H9 (cell line): Measurements from ENCODE around the gene TDO2. TPM values are rescaled to one million over a fixed set of nuclear protein-coding genes. Genes with fewer than 3 reads are reported as not detected.

ENCODE experiments used
- DNase-seq: peaks from one replicate; pipeline ENCODE4 v3.0.0-alpha.2; 2017
- H2AFZ ChIP-seq: one replicate; pipeline ENCODE4 v1.6.1; 2013; ENCODE audit warnings: mild to moderate bottlenecking, low read length, control low read depth, moderate library complexity
- H2AK5ac ChIP-seq: 2 replicates; pipeline ENCODE4 v1.6.1; 2013; ENCODE audit warnings: low read length, control low read depth, mixed read lengths; ENCODE audit not compliant: insufficient read length
- H2BK120ac ChIP-seq: one replicate; pipeline ENCODE4 v1.6.1; 2013; ENCODE audit warnings: low read depth, mild to moderate bottlenecking, low read length, control low read depth, inconsistent platforms; ENCODE audit not compliant: poor library complexity, severe bottlenecking
- H2BK12ac ChIP-seq: 2 replicates; pipeline ENCODE4 v1.6.1; 2013; ENCODE audit warnings: low read length, control low read depth, mixed read lengths, low read depth; ENCODE audit not compliant: insufficient read length
- H2BK15ac ChIP-seq: 2 replicates; pipeline ENCODE4 v1.6.1; 2013; ENCODE audit warnings: low read depth, low read length, control low read depth
- H2BK20ac ChIP-seq: one replicate; pipeline ENCODE4 v1.6.1; 2013; ENCODE audit warnings: low read depth, mild to moderate bottlenecking, low read length, control low read depth, inconsistent platforms; ENCODE audit not compliant: poor library complexity, severe bottlenecking
- H2BK5ac ChIP-seq: 2 replicates; pipeline ENCODE4 v1.6.1; 2013; ENCODE audit warnings: low read length, control low read depth, mixed read lengths; ENCODE audit not compliant: insufficient read length
- H3K14ac ChIP-seq: 2 replicates; pipeline ENCODE4 v1.6.1; 2013; ENCODE audit warnings: low read length, control low read depth; ENCODE audit not compliant: insufficient read depth
- H3K18ac ChIP-seq: 2 replicates; pipeline ENCODE4 v1.6.1; 2013; ENCODE audit warnings: low read depth, mild to moderate bottlenecking, mixed read lengths, low read length, control low read depth; ENCODE audit not compliant: insufficient read length
- H3K23ac ChIP-seq: 2 replicates; pipeline ENCODE4 v1.6.1; 2013; ENCODE audit warnings: low read length, control low read depth, mixed read lengths, low read depth; ENCODE audit not compliant: insufficient read length
- H3K23me2 ChIP-seq: 2 replicates; pipeline ENCODE4 v1.6.1; 2013; ENCODE audit warnings: low read depth, mild to moderate bottlenecking, mixed read lengths, low read length, control low read depth; ENCODE audit not compliant: insufficient read length, poor library complexity, severe bottlenecking
- H3K27ac ChIP-seq: 2 replicates; pipeline ENCODE4 v1.5.1; 2013; ENCODE audit warnings: low read length, control low read depth, mixed read lengths, low read depth; ENCODE audit not compliant: insufficient read length
- H3K27me3 ChIP-seq: 2 replicates; pipeline ENCODE4 v1.6.1; 2013; ENCODE audit warnings: low read length, control low read depth, inconsistent platforms; ENCODE audit not compliant: insufficient read depth
- H3K4ac ChIP-seq: 2 replicates; pipeline ENCODE4 v1.6.1; 2013; ENCODE audit warnings: low read depth, mild to moderate bottlenecking, control low read depth, inconsistent platforms, low read length, moderate library complexity
- H3K4me1 ChIP-seq: 2 replicates; pipeline ENCODE4 v1.6.1; 2013; ENCODE audit warnings: low read length, control low read depth, inconsistent platforms; ENCODE audit not compliant: insufficient read depth
- H3K4me2 ChIP-seq: 2 replicates; pipeline ENCODE4 v1.6.1; 2013; ENCODE audit warnings: low read length, control low read depth, mixed read lengths; ENCODE audit not compliant: insufficient read length, insufficient read depth
- H3K56ac ChIP-seq: 2 replicates; pipeline ENCODE4 v1.6.1; 2013; ENCODE audit warnings: low read depth, mild to moderate bottlenecking, mixed read lengths, low read length, control low read depth; ENCODE audit not compliant: insufficient read length
- H3K79me1 ChIP-seq: 2 replicates; pipeline ENCODE4 v1.6.1; 2013; ENCODE audit warnings: low read depth, mild to moderate bottlenecking, moderate library complexity, low read length, control low read depth, inconsistent platforms; ENCODE audit not compliant: insufficient read depth, poor library complexity, severe bottlenecking
- H3K79me2 ChIP-seq: 2 replicates; pipeline ENCODE4 v1.6.1; 2013; ENCODE audit warnings: low read length, control low read depth, inconsistent platforms; ENCODE audit not compliant: insufficient read depth
- H3K9ac ChIP-seq: 2 replicates; pipeline ENCODE4 v1.6.1; 2013; ENCODE audit warnings: low read length, control low read depth, mixed read lengths; ENCODE audit not compliant: insufficient read length; ENCODE audit errors: extremely low read depth
- H3K9me3 ChIP-seq: one replicate; pipeline ENCODE4 v1.6.1; 2013; ENCODE audit warnings: low read depth, low read length, inconsistent platforms; ENCODE audit not compliant: control insufficient read depth
- H3T11ph ChIP-seq: one replicate; pipeline ENCODE4 v1.6.1; 2013; ENCODE audit warnings: mild to moderate bottlenecking, low read length, control low read depth, inconsistent platforms
- H4K20me1 ChIP-seq: one replicate; pipeline ENCODE4 v1.6.1; 2013; ENCODE audit not compliant: control insufficient read depth, insufficient read length, insufficient read depth
- H4K5ac ChIP-seq: 2 replicates; pipeline ENCODE4 v1.6.1; 2013; ENCODE audit warnings: low read depth, mild to moderate bottlenecking, mixed read lengths, low read length, control low read depth; ENCODE audit not compliant: insufficient read length
- H4K8ac ChIP-seq: replicated peaks from 2 replicates; pipeline ENCODE4 v1.6.1; 2013; ENCODE audit warnings: low read length, control low read depth, mixed read lengths, low read depth; ENCODE audit not compliant: insufficient read length
- H4K91ac ChIP-seq: 2 replicates; pipeline ENCODE4 v1.6.1; 2013; ENCODE audit warnings: low read depth, mild to moderate bottlenecking, moderate library complexity, mixed read lengths, low read length, control low read depth; ENCODE audit not compliant: insufficient read length
- H3K27ac Mint-ChIP-seq, 3 experiments: 2 replicates in 2 of 3; 3 replicates in 1 of 3; pipeline ENCODE4 v1.8.0; 2020 to 2021; ENCODE audit warnings: mixed read lengths in 3 of 3, mild to moderate bottlenecking in 1 of 3, moderate library complexity in 1 of 3
- H3K27me3 Mint-ChIP-seq: 2 replicates; pipeline ENCODE4 v1.8.0; 2021; ENCODE audit warnings: low read depth, mild to moderate bottlenecking, moderate library complexity, mixed read lengths
- H3K36me3 Mint-ChIP-seq, 3 experiments: 2 replicates in 2 of 3; 3 replicates in 1 of 3; pipeline ENCODE4 v1.8.0; 2020 to 2021; ENCODE audit warnings: low read depth in 3 of 3, mixed read lengths in 3 of 3; ENCODE audit not compliant: insufficient read depth in 1 of 3
- H3K4me1 Mint-ChIP-seq, 2 experiments: 2 replicates each; pipeline ENCODE4 v1.8.0; 2020; ENCODE audit warnings: mixed read lengths in 2 of 2
- H3K4me3 Mint-ChIP-seq, 2 experiments: 2 replicates in 1 of 2; 3 replicates in 1 of 2; pipeline ENCODE4 v1.8.0; 2020 to 2021; ENCODE audit warnings: mild to moderate bottlenecking in 2 of 2, mixed read lengths in 2 of 2, moderate library complexity in 1 of 2
- H3K9me3 Mint-ChIP-seq, 2 experiments: 2 replicates in 1 of 2; 3 replicates in 1 of 2; pipeline ENCODE4 v1.8.0; 2020; ENCODE audit warnings: mild to moderate bottlenecking in 2 of 2, mixed read lengths in 2 of 2, moderate library complexity in 1 of 2
- WGBS: extraction: QIAGEN DNeasy Blood & Tissue Kit; methylation state at CpG from one replicate; pipeline ENCODE4 v1.1.7; 2013; ENCODE audit warnings: missing lambda C conversion rate, low lambda C conversion rate, mixed read lengths; ENCODE audit not compliant: insufficient read length; ENCODE audit errors: extremely low coverage; 5-methylcytosine and 5-hydroxymethylcytosine counted together
- total RNA-seq: library from RNA; stranded (reverse); gene quantifications from 2 replicates; pipeline ENCODE4 v1.2.1, GENCODE V29; 2021
- TF ChIP-seq, protein P1 (sequence below): fragments of 200-600 bp; sonication (generic); conservative IDR thresholded peaks from 3 replicates; pipeline ENCODE4 v1.8.0; 2021; ENCODE audit warnings: antibody characterized with exemption, mild to moderate bottlenecking

TDO2 gene
- total RNA-seq, 1 experiment from 2014 or later, result not detected

DNA sequence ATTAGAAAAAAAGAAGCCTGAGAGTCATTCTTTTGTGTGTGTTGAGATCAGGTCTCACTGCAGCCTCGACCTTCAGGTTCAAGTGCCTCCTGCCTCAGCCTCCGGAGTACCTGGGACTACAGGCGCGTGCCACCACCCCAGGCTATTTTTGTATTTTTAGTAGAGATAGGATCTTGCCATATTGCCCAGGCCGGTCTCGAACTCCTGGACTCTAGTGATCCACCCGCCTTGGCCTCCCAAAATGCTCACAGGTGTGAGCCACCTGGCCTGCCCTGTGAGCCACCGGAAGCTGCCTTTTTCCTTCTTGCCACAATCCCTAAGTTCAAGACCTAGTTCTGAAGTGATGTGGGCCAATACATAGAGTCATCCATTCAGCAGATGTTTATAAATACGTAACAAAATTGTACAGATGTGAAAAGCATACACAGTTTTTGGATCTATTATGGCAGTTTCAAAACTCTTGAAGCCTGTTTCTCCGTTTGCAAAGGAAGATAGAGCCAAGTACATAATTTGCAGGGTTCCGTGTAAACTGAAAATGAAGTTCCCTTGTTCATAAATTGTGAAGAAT is 50.7 kb downstream of the TDO2 start:
- H3K4ac ChIP-seq, result no peak overlapping the region
- H3K4me3 Mint-ChIP-seq, result peak overlapping the region; percentile 73 to 91
- no peaks in the 10 kb centered on the region for H3K9me3 Mint-ChIP-seq
- H3K79me2 ChIP-seq, result no peaks in the 10 kb centered on the region
- DNase-seq, result no peak
- no peak overlapping the region for H2BK12ac ChIP-seq
- no peaks in the 10 kb centered on the region for H3K9me3 ChIP-seq
- H3K79me1 ChIP-seq, result no peaks in the 10 kb centered on the region
- H3K23me2 ChIP-seq, result no peaks in the 10 kb centered on the region
- no peak overlapping the region for H2BK120ac ChIP-seq
- H3K23ac ChIP-seq, result no peak overlapping the region
- TF ChIP-seq, protein P1, sequence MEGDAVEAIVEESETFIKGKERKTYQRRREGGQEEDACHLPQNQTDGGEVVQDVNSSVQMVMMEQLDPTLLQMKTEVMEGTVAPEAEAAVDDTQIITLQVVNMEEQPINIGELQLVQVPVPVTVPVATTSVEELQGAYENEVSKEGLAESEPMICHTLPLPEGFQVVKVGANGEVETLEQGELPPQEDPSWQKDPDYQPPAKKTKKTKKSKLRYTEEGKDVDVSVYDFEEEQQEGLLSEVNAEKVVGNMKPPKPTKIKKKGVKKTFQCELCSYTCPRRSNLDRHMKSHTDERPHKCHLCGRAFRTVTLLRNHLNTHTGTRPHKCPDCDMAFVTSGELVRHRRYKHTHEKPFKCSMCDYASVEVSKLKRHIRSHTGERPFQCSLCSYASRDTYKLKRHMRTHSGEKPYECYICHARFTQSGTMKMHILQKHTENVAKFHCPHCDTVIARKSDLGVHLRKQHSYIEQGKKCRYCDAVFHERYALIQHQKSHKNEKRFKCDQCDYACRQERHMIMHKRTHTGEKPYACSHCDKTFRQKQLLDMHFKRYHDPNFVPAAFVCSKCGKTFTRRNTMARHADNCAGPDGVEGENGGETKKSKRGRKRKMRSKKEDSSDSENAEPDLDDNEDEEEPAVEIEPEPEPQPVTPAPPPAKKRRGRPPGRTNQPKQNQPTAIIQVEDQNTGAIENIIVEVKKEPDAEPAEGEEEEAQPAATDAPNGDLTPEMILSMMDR, result no peak
- H4K5ac ChIP-seq, result no peak overlapping the region
- H3K4me1 Mint-ChIP-seq, result 0 out of 4 replicates have a peak, but pooled peaks cover 0 to 3% of the 10 kb centered on the region in 2 experiments
- H2AFZ ChIP-seq, result no peak overlapping the region
- H4K8ac ChIP-seq, result no peak overlapping the region
- H3K27me3 ChIP-seq, result no peaks in the 10 kb centered on the region
- no peaks in the 10 kb centered on the region for H3K4me1 ChIP-seq
- no peak overlapping the region for H4K91ac ChIP-seq
- peak overlapping the region; percentile 86; the same call in 1 of the 2 replicates for H3K14ac ChIP-seq
- no peak overlapping the region for H3T11ph ChIP-seq
- no peak overlapping the region for H3K27ac Mint-ChIP-seq
- H2BK20ac ChIP-seq, result no peak overlapping the region
- H3K4me2 ChIP-seq, result peak overlapping the region; percentile 89
- H2AK5ac ChIP-seq, result no peak overlapping the region
- WGBS, result no CpG with 5 or more reads among the region's 11 CpGs
- H2BK15ac ChIP-seq, result no peak overlapping the region
- no peak overlapping the region for H3K27ac ChIP-seq
- no peak overlapping the region for H3K18ac ChIP-seq
- H2BK5ac ChIP-seq, result no peak overlapping the region
- no peaks in the 10 kb centered on the region for H4K20me1 ChIP-seq
- H3K36me3 Mint-ChIP-seq, result no peaks in the 10 kb centered on the region
- H3K27me3 Mint-ChIP-seq, result no peaks in the 10 kb centered on the region; the same call in 1 of the 2 replicates
- H3K56ac ChIP-seq, result no peak overlapping the region
- H3K9ac ChIP-seq, result no peak overlapping the region
